Epithelial cell of umbilical artery (primary cell): Measurements from ENCODE around the gene FOXC1. TPM values are rescaled to one million over a fixed set of nuclear protein-coding genes. Genes with fewer than 3 reads are reported as not detected.

ENCODE experiments used
- total RNA-seq: library from RNA; depleted of rRNA; stranded (reverse); fragments of >200 nt; gene quantifications from 2 replicates; pipeline ENCODE4 v1.2.3, GENCODE V29; 2014

The FOXC1 gene
- total RNA-seq, result 4.7 and 5.2 TPM in 2 replicates

DNA sequence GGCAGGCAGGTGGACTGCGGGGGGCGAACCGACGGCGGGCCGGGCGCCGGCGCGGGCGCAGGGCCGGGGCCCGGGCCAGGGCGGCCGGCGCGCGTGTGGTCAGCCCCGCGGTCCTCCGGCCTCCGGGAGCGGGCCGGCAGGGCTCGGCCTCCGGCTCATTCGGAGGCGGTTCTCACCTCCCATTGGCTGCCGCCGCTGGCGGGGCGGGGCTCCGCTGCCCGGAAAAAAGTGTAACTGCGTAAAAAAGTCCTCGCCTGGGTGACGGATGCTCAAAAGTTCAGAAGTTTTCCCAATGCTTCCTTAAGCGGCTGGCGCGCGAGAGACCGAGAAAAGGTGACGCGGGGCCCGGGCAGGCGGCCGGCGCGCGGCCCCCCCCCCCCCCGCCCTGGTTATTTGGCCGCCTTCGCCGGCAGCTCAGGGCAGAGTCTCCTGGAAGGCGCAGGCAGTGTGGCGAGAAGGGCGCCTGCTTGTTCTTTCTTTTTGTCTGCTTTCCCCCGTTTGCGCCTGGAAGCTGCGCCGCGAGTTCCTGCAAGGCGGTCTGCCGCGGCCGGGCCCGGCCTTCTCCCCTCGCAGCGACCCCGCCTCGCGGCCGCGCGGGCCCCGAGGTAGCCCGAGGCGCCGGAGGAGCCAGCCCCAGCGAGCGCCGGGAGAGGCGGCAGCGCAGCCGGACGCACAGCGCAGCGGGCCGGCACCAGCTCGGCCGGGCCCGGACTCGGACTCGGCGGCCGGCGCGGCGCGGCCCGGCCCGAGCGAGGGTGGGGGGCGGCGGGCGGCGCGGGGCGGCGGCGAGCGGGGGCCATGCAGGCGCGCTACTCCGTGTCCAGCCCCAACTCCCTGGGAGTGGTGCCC, at the start of gene FOXC1:
TSS of gene FOXC1 (plus strand) at position 268 of the 849 bp plus-strand sequence. CDS start at position 799, 531 bp downstream.

Other genes starting within 250 kb of the FOXC1 start
- 0.15 TPM in 1 of 2 replicates, not detected in the other for gene FOXF2, start 220.3 kb upstream of the FOXC1 start, total RNA-seq